Measurements from ENCODE around the gene LRIG1.
A peak's percentile ranks its signal among the peaks of the same experiment; 100 is the strongest.

Gene LRIG1

GRCh38 chr3:66500576-66501482 is at the start of gene LRIG1 (continued):
- TF ChIP-seq ELK4 (IDR thresholded peaks at IDR 0.05; ENCODE audit: borderline replicate concordance, low read depth, low read length) (no peak), ZBTB26 (tag by site-specific recombination; optimal IDR thresholded peaks at IDR 0.05) (peak; percentile 34), ZNF692 (tag by site-specific recombination; IDR thresholded peaks at IDR 0.05) (peak; percentile 97), ZNF558 (tag by site-specific recombination; IDR thresholded peaks at IDR 0.05) (no peak), SP2 (tag by site-specific recombination; IDR thresholded peaks at IDR 0.05) (peak; percentile 88), ZNF571 (tag by site-specific recombination; IDR thresholded peaks at IDR 0.05) (no peak), GLI2 (tag by site-specific recombination; IDR thresholded peaks at IDR 0.05; ENCODE audit: borderline replicate concordance, low read depth) (no peak), ZNF433 (tag by site-specific recombination; IDR thresholded peaks at IDR 0.05; ENCODE audit: low read depth) (no peak), ZNF280D (tag by site-specific recombination; IDR thresholded peaks at IDR 0.05) (no peak), ZNF302 (tag by site-specific recombination; IDR thresholded peaks at IDR 0.05; ENCODE audit: low read depth) (no peak), ZNF514 (tag by site-specific recombination; IDR thresholded peaks at IDR 0.05) (no peak), ZNF670 (tag by site-specific recombination; IDR thresholded peaks at IDR 0.05; ENCODE audit: low read depth) (no peak), ZNF214 (tag by site-specific recombination; IDR thresholded peaks at IDR 0.05; ENCODE audit: borderline replicate concordance) (no peak), ZNF148 (tag by site-specific recombination; IDR thresholded peaks at IDR 0.05; ENCODE audit: borderline replicate concordance) (no peak), SETDB1 (IDR thresholded peaks at IDR 0.05; ENCODE audit: insufficient read length, low read length) (no peak), ZNF768 (tag by site-specific recombination; IDR thresholded peaks at IDR 0.05) (no peak), YY2 (tag by site-specific recombination; IDR thresholded peaks at IDR 0.05) (no peak), ZNF341 (tag by site-specific recombination; IDR thresholded peaks at IDR 0.05; ENCODE audit: low read depth) (no peak), ZNF19 (tag by site-specific recombination; IDR thresholded peaks at IDR 0.05; ENCODE audit: low read depth) (no peak), SCRT2 (tag by site-specific recombination; IDR thresholded peaks at IDR 0.05) (no peak), TCF7L2 (IDR thresholded peaks at IDR 0.05; ENCODE audit: borderline replicate concordance, low read depth, low read length) (no peak), GLI4 (tag by site-specific recombination; IDR thresholded peaks at IDR 0.05) (no peak), TSHZ1 (tag by site-specific recombination; IDR thresholded peaks at IDR 0.05; ENCODE audit: borderline replicate concordance) (no peak), ZNF660 (tag by site-specific recombination; IDR thresholded peaks at IDR 0.05) (no peak)
